ENCODE results near the gene SNAPC3. TPM values are rescaled to one million over a fixed set of nuclear protein-coding genes. Genes with fewer than 3 reads are reported as not detected.

SNAPC3 gene
- polyA plus RNA-seq, 1 donor (not counting 4 experiments of a cell fraction or from before 2014, with no cell fraction given): 29.9 TPM

DNA sequence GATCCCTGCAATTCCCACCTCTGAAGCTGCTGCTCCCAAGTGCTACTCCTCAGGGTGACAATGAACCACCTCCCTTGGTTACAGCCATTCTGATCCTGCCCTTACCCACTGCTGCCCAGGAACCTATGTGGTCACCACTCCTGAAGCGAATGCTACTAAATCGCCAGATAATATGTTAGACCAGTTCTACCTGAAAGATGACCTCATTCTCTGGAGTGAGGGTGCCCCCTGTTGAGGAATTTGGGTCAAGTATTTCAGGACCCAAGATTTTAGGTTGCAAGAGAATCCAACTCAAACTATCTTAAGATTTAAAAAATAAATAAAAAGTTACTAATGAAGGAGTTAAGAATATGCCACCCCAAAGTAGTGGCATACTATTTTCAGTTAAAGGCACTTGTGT is 5.8 kb upstream of the SNAPC3 start:
- Histone ChIP-seq H3K79me2 (ENCODE audit: control insufficient read depth, insufficient read depth, low read length) (no peaks in the 10 kb centered on the region), H3K4me2 (ENCODE audit: control insufficient read depth, extremely low read depth, insufficient read depth, low read depth, low read length) (no peak overlapping the region), H3K9ac (ENCODE audit: control insufficient read depth, extremely low read depth, insufficient read depth, low read length) (no peak overlapping the region), H3K9me3 (ENCODE audit: control insufficient read depth, low read depth, low read length) (no peaks in the 10 kb centered on the region), H3K4me3 (ENCODE audit: control insufficient read depth in 2 of 3, extremely low read depth in 1 of 3, insufficient read depth in 2 of 3, low read depth in 1 of 3, low read length in 3 of 3) (no peak overlapping the region), H3K27ac (ENCODE audit: control insufficient read depth, insufficient read depth, low read length) (no peak overlapping the region), H2AFZ (ENCODE audit: control insufficient read depth, low read length) (peak overlapping the region; percentile 23), H4K20me1 (ENCODE audit: control insufficient read depth, extremely low read depth, insufficient read depth, low read length) (no peaks in the 10 kb centered on the region), H3K27me3 (ENCODE audit: control insufficient read depth, extremely low read depth, insufficient read depth, low read length) (no peaks in the 10 kb centered on the region), H3K36me3 (ENCODE audit: control insufficient read depth in 2 of 2, extremely low read depth in 1 of 2, insufficient read depth in 2 of 2, low read length in 2 of 2) (no peaks in the 10 kb centered on the region), H3K9me1 (ENCODE audit: control insufficient read depth, extremely low read depth, insufficient read depth, low read length) (no peaks in the 10 kb centered on the region), H3K4me1 (ENCODE audit: control insufficient read depth, extremely low read depth, insufficient read depth, low read length) (peaks cover 3% of the 10 kb centered on the region)
- DNase-seq (ENCODE audit: low read depth, low spot score) (no peak), FAIRE-seq (no peak)
- TF ChIP-seq, protein P1, sequence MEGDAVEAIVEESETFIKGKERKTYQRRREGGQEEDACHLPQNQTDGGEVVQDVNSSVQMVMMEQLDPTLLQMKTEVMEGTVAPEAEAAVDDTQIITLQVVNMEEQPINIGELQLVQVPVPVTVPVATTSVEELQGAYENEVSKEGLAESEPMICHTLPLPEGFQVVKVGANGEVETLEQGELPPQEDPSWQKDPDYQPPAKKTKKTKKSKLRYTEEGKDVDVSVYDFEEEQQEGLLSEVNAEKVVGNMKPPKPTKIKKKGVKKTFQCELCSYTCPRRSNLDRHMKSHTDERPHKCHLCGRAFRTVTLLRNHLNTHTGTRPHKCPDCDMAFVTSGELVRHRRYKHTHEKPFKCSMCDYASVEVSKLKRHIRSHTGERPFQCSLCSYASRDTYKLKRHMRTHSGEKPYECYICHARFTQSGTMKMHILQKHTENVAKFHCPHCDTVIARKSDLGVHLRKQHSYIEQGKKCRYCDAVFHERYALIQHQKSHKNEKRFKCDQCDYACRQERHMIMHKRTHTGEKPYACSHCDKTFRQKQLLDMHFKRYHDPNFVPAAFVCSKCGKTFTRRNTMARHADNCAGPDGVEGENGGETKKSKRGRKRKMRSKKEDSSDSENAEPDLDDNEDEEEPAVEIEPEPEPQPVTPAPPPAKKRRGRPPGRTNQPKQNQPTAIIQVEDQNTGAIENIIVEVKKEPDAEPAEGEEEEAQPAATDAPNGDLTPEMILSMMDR (optimal IDR thresholded peaks at IDR 0.05 in 1 of 3, IDR thresholded peaks at IDR 0.05 in 1 of 3, conservative IDR thresholded peaks at IDR 0.05 in 1 of 3; ENCODE audit: extremely low read depth in 1 of 3, insufficient read depth in 2 of 3, low read length in 3 of 3): peak; percentile 33 to 61 (median 42)
- no peak for TF ChIP-seq EZH2 (IDR thresholded peaks at IDR 0.05; ENCODE audit: low read length)
- dilution Hi-C loops (cut with MboI; ENCODE audit: extremely low pct_ligation_motif_present, low sequenced_read_pairs): no loop called here

DNA sequence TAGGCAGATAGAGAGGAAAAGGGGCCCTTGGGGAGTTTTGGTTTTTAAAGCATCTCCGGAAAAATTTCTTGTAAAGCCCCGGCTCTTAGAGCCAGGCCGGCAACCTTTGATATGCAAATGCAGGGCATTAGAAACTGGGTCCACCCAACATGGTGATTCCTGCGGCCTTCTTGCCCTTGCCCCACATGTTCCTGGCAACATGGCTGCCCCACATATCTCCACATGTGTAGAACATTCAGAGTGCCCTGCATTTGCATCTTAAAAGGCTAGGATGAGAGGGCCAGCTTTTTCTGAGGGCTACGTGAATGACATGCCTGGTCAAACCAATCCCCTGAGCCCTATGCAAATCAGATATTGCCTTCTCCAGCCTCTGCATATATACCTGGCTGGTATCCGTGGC is 5.0 kb upstream of the SNAPC3 start:
- no peak overlapping the region for H3K27ac ChIP-seq (ENCODE audit: control insufficient read depth, insufficient read depth, low read length)
- no peak for FAIRE-seq

More for the DNA sequence above, 5.0 kb upstream of the SNAPC3 start:
- H3K4me2 ChIP-seq (ENCODE audit: control insufficient read depth, extremely low read depth, insufficient read depth, low read depth, low read length): no peak overlapping the region
- no peaks in the 10 kb centered on the region for H4K20me1 ChIP-seq (ENCODE audit: control insufficient read depth, extremely low read depth, insufficient read depth, low read length)
- H3K9me1 ChIP-seq (ENCODE audit: control insufficient read depth, extremely low read depth, insufficient read depth, low read length): no peaks in the 10 kb centered on the region
- no peak for DNase-seq (ENCODE audit: low read depth, low spot score)
- no peaks in the 10 kb centered on the region for H3K36me3 ChIP-seq (ENCODE audit: control insufficient read depth in 2 of 2, extremely low read depth in 1 of 2, insufficient read depth in 2 of 2, low read length in 2 of 2)
- dilution Hi-C loops (cut with MboI; ENCODE audit: extremely low pct_ligation_motif_present, low sequenced_read_pairs): no loop called here
- no peaks in the 10 kb centered on the region for H3K79me2 ChIP-seq (ENCODE audit: control insufficient read depth, insufficient read depth, low read length)
- no peak overlapping the region for H2AFZ ChIP-seq (ENCODE audit: control insufficient read depth, low read length)
- H3K9ac ChIP-seq (ENCODE audit: control insufficient read depth, extremely low read depth, insufficient read depth, low read length): no peak overlapping the region
- H3K4me3 ChIP-seq (ENCODE audit: control insufficient read depth in 2 of 3, extremely low read depth in 1 of 3, insufficient read depth in 2 of 3, low read depth in 1 of 3, low read length in 3 of 3): no peak overlapping the region
- H3K9me3 ChIP-seq (ENCODE audit: control insufficient read depth, low read depth, low read length): no peaks in the 10 kb centered on the region
- H3K27me3 ChIP-seq (ENCODE audit: control insufficient read depth, extremely low read depth, insufficient read depth, low read length): no peaks in the 10 kb centered on the region
- no peak for TF ChIP-seq EZH2 (IDR thresholded peaks at IDR 0.05; ENCODE audit: low read length)
- TF ChIP-seq, protein P1 (optimal IDR thresholded peaks at IDR 0.05 in 1 of 3, IDR thresholded peaks at IDR 0.05 in 1 of 3, conservative IDR thresholded peaks at IDR 0.05 in 1 of 3; ENCODE audit: extremely low read depth in 1 of 3, insufficient read depth in 2 of 3, low read length in 3 of 3): no peak
- H3K4me1 ChIP-seq (ENCODE audit: control insufficient read depth, extremely low read depth, insufficient read depth, low read length): peaks cover 7% of the 10 kb centered on the region

Data from keratinocyte (primary cell).